Measurements from ENCODE around the gene CYGB.

Gene CYGB

GRCh38 chr17:76548378-76549214 is 11.1 kb upstream of the CYGB start:
- Mint-ChIP-seq H3K4me3 (no peak overlapping the region), H3K36me3 (ENCODE audit: low read depth) (no peaks in the 10 kb centered on the region), H3K4me1 (ENCODE audit: low read depth) (peaks cover 5% of the 10 kb centered on the region), H3K27ac (no peak overlapping the region), H3K9me3 (no peaks in the 10 kb centered on the region), H3K27me3 (ENCODE audit: low read depth) (peaks cover 6% of the 10 kb centered on the region)

GRCh38 chr17:76547642-76548202 is 10.2 kb upstream of the CYGB start:
- H3K27ac Mint-ChIP-seq, result no peak overlapping the region
- H3K4me3 Mint-ChIP-seq, result no peak overlapping the region
- H3K4me1 Mint-ChIP-seq (ENCODE audit: low read depth), result peaks cover 5% of the 10 kb centered on the region
- no peaks in the 10 kb centered on the region for H3K36me3 Mint-ChIP-seq (ENCODE audit: low read depth)
- H3K9me3 Mint-ChIP-seq, result no peaks in the 10 kb centered on the region
- H3K27me3 Mint-ChIP-seq (ENCODE audit: low read depth), result peaks cover 7% of the 10 kb centered on the region

- H3K4me3 Mint-ChIP-seq, result no peak overlapping the region
- H3K27ac Mint-ChIP-seq, result no peak overlapping the region
Observed at GRCh38 chr17:76547183-76547641, 9.7 kb upstream of the CYGB start.

GRCh38 chr17:76546556-76547182 is 9.2 kb upstream of the CYGB start:
- no peak overlapping the region for H3K4me3 Mint-ChIP-seq
- no peak overlapping the region for H3K27ac Mint-ChIP-seq
- peaks cover 17% of the 10 kb centered on the region for H3K27me3 Mint-ChIP-seq (ENCODE audit: low read depth)
- H3K36me3 Mint-ChIP-seq (ENCODE audit: low read depth), result no peaks in the 10 kb centered on the region
- H3K4me1 Mint-ChIP-seq (ENCODE audit: low read depth), result peaks cover 5% of the 10 kb centered on the region
- H3K9me3 Mint-ChIP-seq, result no peaks in the 10 kb centered on the region

More at GRCh38 chr17:76547183-76547641, 9.7 kb upstream of the CYGB start:
- H3K36me3 Mint-ChIP-seq (ENCODE audit: low read depth), result no peaks in the 10 kb centered on the region
- peaks cover 12% of the 10 kb centered on the region for H3K27me3 Mint-ChIP-seq (ENCODE audit: low read depth)
- no peaks in the 10 kb centered on the region for H3K9me3 Mint-ChIP-seq
- peaks cover 5% of the 10 kb centered on the region for H3K4me1 Mint-ChIP-seq (ENCODE audit: low read depth)

DNA sequence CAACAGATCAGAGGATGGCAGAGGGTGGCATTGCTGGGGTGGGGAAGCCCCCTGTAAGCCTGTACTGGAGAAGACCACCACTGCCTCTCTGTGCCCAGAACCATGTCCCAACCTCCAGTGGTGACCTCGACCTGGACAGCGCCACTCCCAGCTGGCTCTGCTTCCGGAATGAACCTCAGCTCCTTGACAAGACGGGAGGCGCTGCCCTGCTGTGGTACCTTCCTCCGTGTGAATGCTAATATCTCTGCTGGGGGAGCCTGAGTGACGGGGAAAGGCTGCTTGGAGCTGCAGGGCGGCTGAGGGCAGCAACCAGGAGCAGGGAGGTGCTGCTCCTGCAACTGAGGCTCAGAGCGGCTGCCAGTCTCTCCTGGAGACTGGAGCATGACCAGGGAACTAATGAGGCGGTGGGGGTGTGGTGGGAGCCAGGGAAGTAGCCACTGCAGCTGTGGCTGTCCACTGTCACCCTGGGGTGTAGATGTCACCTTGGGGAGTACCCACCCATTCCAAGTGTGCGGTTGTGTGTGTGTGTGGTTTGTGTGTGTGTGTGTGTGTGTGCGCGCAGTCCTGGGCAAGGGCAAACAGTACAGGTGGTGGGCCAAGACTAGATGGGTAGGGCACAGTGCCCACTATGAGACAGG is 8.5 kb upstream of the CYGB start:
- Mint-ChIP-seq H3K27ac (no peak overlapping the region), H3K27me3 (ENCODE audit: low read depth) (peaks cover 22% of the 10 kb centered on the region), H3K4me1 (ENCODE audit: low read depth) (peaks cover 5% of the 10 kb centered on the region), H3K36me3 (ENCODE audit: low read depth) (no peaks in the 10 kb centered on the region), H3K9me3 (no peaks in the 10 kb centered on the region), H3K4me3 (no peak overlapping the region)

DNA sequence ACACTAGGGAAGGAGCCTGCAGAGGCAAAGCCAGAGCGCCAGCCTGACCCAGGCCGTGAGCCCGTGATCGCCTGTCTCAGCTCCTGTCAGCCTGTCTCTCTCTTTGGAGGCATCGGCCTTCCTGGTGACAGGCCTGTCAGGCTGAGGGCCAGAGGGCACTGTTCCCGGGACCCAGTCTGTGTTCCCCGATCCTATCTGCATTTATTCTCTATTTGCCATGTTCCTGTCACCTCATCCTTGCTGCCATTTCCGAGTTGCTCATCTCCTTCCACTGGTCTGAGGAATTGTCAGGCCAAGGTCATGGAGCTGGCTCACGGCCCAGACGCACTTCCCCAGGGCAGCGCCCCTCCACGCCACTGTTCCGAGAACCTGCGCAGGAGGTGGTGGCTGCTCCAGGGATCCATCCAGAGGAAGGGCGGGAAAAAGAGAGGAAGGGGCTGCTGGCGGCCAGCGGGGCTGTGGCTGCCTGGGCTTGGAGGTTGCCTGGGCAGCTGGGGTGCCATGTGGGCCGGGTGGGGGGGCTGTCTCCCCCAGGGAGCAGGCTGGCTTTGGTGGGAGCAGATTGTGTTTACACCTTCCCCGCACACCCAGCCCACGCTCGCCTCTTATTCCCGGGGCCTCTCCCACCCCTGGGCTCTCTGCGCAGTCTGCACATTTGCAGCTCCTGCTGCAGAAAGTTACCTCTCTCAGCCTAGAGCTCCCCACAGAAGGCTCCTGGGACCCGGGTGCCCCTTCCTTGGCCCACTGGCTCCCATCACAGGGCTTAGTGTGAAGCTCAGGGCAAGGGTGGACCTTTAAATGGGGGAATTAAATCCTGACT is 7.2 kb upstream of the CYGB start:
- Mint-ChIP-seq H3K9me3 (no peaks in the 10 kb centered on the region), H3K4me1 (ENCODE audit: low read depth) (peaks cover 3% of the 10 kb centered on the region), H3K4me3 (no peak overlapping the region), H3K27ac (no peak overlapping the region), H3K27me3 (ENCODE audit: low read depth) (peaks cover 31% of the 10 kb centered on the region), H3K36me3 (ENCODE audit: low read depth) (no peaks in the 10 kb centered on the region)

DNA sequence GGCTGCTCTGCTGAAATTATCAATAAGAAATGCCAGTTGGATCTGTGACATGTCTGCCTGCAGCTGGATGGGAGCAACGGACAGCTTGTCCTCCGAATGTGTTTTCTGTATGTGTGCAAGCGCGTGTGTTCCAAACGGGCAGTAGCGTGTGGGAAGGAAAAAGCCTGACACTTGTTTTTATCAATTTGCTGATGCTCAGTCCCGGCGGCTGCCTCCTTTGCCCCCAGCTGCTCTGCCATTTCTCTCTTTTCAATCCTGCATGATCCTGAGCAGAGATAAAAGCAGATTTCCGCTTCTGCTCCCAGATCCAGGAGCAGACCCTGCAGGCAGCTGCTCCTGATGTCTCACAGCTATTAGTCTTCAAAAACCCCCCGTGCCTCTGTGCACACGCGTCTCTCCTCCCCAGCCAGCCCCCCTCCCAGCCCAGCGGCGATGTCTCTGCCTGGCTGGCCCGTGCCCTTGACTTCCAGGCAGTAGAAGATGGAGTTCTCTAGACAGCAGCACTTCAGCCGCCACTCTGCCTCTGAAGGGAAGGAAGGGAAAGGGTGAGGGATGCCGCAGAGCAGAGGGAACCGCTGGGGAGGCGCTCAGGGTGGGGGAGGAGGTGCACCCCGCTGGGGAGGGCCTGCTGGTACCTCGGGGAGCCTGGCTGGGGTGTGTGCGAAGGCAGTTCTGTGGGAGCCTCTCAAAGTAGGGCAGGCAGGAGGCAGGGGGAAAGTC is 6.5 kb upstream of the CYGB start:
- no peak overlapping the region for H3K27ac Mint-ChIP-seq
- peaks cover 3% of the 10 kb centered on the region for H3K4me1 Mint-ChIP-seq (ENCODE audit: low read depth)
- no peak overlapping the region for H3K4me3 Mint-ChIP-seq
- no peaks in the 10 kb centered on the region for H3K36me3 Mint-ChIP-seq (ENCODE audit: low read depth)
- H3K27me3 Mint-ChIP-seq (ENCODE audit: low read depth), result peaks cover 39% of the 10 kb centered on the region
- no peaks in the 10 kb centered on the region for H3K9me3 Mint-ChIP-seq

GRCh38 chr17:76543482-76543825 is 5.9 kb upstream of the CYGB start:
- H3K4me1 Mint-ChIP-seq (ENCODE audit: low read depth), result peaks cover 3% of the 10 kb centered on the region
- no peak overlapping the region for H3K4me3 Mint-ChIP-seq
- H3K36me3 Mint-ChIP-seq (ENCODE audit: low read depth), result no peaks in the 10 kb centered on the region
- H3K27me3 Mint-ChIP-seq (ENCODE audit: low read depth), result peaks cover 44% of the 10 kb centered on the region
- H3K27ac Mint-ChIP-seq, result no peak overlapping the region
- H3K9me3 Mint-ChIP-seq, result no peaks in the 10 kb centered on the region

GRCh38 chr17:76542984-76543383 is 5.5 kb upstream of the CYGB start:
- Mint-ChIP-seq H3K36me3 (ENCODE audit: low read depth) (no peaks in the 10 kb centered on the region), H3K4me1 (ENCODE audit: low read depth) (peaks cover 3% of the 10 kb centered on the region), H3K27ac (no peak overlapping the region), H3K9me3 (no peaks in the 10 kb centered on the region), H3K27me3 (ENCODE audit: low read depth) (peaks cover 47% of the 10 kb centered on the region), H3K4me3 (no peak overlapping the region)

DNA sequence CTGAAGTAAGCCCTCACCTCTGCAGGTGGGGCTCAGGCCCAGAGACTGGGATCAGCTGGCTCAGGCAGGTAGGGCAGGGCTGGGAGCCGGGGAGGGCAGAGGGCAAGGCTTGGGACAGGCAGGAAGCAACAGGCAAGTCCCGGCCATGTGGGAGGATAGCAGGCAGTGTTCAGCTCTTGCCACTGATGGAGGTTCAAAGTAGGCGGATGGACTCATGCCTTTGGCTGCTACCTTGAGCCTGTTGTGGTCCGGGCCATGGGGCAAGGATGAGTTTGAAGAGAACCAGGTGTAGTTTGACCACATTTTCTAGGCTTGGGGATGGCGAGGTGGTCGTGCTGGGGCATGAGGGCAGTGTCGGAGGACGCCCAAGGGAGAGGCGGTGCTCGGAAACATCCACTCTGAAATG is 5.1 kb upstream of the CYGB start:
- Mint-ChIP-seq H3K36me3 (ENCODE audit: low read depth) (no peaks in the 10 kb centered on the region), H3K9me3 (no peaks in the 10 kb centered on the region), H3K27ac (no peak overlapping the region), H3K4me1 (ENCODE audit: low read depth) (peaks cover 3% of the 10 kb centered on the region), H3K27me3 (ENCODE audit: low read depth) (peaks cover 47% of the 10 kb centered on the region), H3K4me3 (no peak overlapping the region)

DNA sequence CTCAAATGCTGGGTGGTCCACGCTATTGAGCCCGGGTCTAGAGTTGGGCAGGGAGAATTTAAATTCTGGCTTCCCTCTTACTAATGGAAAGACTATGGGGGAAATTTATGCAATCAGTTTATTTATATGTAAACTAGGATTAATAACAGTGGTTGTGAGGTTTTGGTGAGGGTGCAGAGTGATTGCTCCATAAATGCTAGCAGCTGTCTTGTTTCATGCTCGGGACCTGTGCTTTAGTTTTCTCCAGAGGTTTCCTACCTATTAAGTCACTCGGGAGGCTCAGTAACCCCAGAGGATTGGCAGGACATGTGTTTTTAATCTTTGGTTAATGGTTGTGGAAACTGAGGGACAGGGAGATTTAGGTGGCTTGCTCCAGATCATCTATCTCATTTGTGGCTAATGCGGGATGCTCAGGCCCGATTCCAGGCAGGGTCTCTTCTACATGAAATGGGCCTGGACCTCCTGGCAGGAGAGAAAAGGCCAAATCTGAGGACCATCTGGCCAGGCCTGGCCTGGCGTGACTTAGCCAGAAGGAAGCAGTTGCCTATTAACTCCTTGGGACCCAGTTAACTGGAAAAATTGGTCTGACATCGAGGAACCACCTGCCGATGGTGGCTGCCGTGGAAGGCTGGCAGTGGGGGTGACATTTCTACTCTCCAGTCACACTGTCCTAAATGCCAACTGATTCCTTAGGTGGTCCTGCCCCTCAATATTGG is 4.4 kb upstream of the CYGB start:
- Mint-ChIP-seq H3K4me1 (ENCODE audit: low read depth) (peaks cover 3% of the 10 kb centered on the region), H3K27ac (no peak overlapping the region), H3K36me3 (ENCODE audit: low read depth) (no peaks in the 10 kb centered on the region), H3K9me3 (no peaks in the 10 kb centered on the region), H3K4me3 (no peak overlapping the region), H3K27me3 (ENCODE audit: low read depth) (peaks cover 48% of the 10 kb centered on the region)

GRCh38 chr17:76540381-76541300 is 3.1 kb upstream of the CYGB start:
- Mint-ChIP-seq H3K4me3 (no peak overlapping the region), H3K27ac (no peak overlapping the region), H3K36me3 (ENCODE audit: low read depth) (no peaks in the 10 kb centered on the region), H3K27me3 (ENCODE audit: low read depth) (peaks cover 61% of the 10 kb centered on the region), H3K9me3 (no peaks in the 10 kb centered on the region), H3K4me1 (ENCODE audit: low read depth) (peaks cover 1% of the 10 kb centered on the region)
